NB4 (cell line): ENCODE measurements around the gene PIGR.

Experiments used
- DNase-seq: peaks from one replicate; pipeline ENCODE4 v3.0.0; 2010; ENCODE audit warnings: low read depth
- H3K4me3 ChIP-seq: one replicate; pipeline ENCODE4 v1.5.1; 2011; ENCODE audit warnings: mild to moderate bottlenecking, low read depth, low read length, moderate library complexity
- MAX ChIP-seq: IDR thresholded peaks from 2 replicates; pipeline ENCODE4 v1.6.1; 2011; ENCODE audit warnings: low read depth, low read length
- MYC ChIP-seq: IDR thresholded peaks from 2 replicates; pipeline ENCODE4 v1.6.1; 2011; ENCODE audit warnings: low read depth, low read length
- POLR2A ChIP-seq: IDR thresholded peaks from 2 replicates; pipeline ENCODE4 v1.6.1; 2011; ENCODE audit warnings: mild to moderate bottlenecking; ENCODE audit not compliant: insufficient read length; ENCODE audit errors: extremely low read depth
- TF ChIP-seq, protein P1 (sequence below): IDR thresholded peaks from one replicate; pipeline ENCODE4 v1.5.1; 2012; ENCODE audit warnings: low read depth, low read length

PIGR gene

GRCh38 chr1:206916000-206916709 lies 30.1 kb downstream of the PIGR start:
- no peak for TF ChIP-seq POLR2A
- DNase-seq, result no peak
- H3K4me3 ChIP-seq, result no peak overlapping the region

GRCh38 chr1:206915030-206915735 lies 31.1 kb downstream of the PIGR start:
- no peak overlapping the region for H3K4me3 ChIP-seq
- TF ChIP-seq POLR2A, result no peak
- no peak for DNase-seq

GRCh38 chr1:206913766-206914537 lies 32.3 kb downstream of the PIGR start:
- H3K4me3 ChIP-seq, result no peak overlapping the region
- TF ChIP-seq, protein P1, sequence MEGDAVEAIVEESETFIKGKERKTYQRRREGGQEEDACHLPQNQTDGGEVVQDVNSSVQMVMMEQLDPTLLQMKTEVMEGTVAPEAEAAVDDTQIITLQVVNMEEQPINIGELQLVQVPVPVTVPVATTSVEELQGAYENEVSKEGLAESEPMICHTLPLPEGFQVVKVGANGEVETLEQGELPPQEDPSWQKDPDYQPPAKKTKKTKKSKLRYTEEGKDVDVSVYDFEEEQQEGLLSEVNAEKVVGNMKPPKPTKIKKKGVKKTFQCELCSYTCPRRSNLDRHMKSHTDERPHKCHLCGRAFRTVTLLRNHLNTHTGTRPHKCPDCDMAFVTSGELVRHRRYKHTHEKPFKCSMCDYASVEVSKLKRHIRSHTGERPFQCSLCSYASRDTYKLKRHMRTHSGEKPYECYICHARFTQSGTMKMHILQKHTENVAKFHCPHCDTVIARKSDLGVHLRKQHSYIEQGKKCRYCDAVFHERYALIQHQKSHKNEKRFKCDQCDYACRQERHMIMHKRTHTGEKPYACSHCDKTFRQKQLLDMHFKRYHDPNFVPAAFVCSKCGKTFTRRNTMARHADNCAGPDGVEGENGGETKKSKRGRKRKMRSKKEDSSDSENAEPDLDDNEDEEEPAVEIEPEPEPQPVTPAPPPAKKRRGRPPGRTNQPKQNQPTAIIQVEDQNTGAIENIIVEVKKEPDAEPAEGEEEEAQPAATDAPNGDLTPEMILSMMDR, result no peak
- TF ChIP-seq MAX, result no peak
- TF ChIP-seq POLR2A, result no peak
- TF ChIP-seq MYC, result no peak
- DNase-seq, result no peak

DNA sequence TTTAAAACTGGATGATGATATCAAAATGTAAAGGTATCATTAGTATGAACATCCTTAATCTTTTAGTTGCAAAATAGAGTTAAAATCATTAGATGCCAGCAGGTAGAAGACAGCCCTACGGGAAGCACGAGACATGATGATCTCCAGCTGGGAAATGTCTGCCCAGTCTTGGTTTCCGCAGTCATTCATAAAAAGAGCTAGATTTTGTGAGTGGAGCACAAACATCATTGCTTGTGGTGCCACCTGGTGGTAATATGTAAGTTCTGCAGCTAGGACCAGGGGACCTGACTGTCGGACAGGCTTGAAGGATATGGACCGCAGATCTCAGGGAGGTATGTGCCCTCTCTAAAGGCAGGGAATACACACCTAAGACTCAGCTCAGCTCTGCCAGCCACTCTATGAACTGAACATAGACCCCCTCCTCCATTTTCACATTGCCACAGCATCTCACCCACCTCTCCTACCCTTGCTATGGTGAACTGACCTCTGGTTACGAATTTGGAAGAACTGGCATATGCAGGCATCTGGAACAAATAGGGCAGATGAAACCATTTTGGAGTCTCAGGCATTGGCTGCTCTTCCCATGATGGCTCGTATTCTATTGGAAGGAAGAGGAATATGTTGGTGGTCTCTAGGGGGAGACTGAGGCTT lies 33.7 kb downstream of the PIGR start:
- TF ChIP-seq, protein P1, result peak; percentile 68
- TF ChIP-seq MAX (0 out of 2 replicates have a peak, but pooled peaks have one; percentile 30), MYC (no peak)
- DNase-seq, result peak; percentile 75
- H3K4me3 ChIP-seq, result no peak overlapping the region

- H3K4me3 ChIP-seq, result no peak overlapping the region
- TF ChIP-seq MAX (no peak), POLR2A (no peak), MYC (no peak)
- TF ChIP-seq, protein P1, result peak; percentile 67
- peak; percentile 57 for DNase-seq
Measured at GRCh38 chr1:206911064-206911663, 35.1 kb downstream of the PIGR start.

DNA sequence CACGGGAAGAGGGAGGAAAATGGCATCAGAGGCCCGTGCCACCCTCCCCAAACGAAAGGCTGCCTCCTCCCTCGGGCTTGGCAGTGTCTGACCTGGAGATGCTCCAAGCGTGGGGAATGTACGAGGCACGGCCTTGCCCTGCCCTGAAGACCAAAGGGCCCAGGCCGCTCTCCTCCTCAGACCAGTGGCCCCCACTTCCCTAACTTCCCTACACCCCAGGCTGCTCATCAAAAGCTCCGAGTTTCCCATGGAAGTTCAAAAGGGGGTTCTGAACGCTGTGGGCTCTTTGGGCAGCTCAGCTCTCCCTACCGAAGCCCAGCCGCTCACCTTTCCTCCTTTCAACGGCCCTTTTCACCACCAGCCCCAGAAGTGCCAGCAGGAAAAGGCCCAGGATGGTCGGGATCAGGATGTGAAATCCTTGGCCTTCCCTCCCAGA lies 36.4 kb downstream of the PIGR start:
- TF ChIP-seq, protein P1, result no peak
- TF ChIP-seq POLR2A (no peak), MAX (no peak), MYC (no peak)
- no peak overlapping the region for H3K4me3 ChIP-seq

More for the DNA sequence above, 36.4 kb downstream of the PIGR start:
- no peak for DNase-seq
